ENCODE measurements around the gene BDP1. TPM values are rescaled to one million over a fixed set of nuclear protein-coding genes. Genes with fewer than 3 reads are reported as not detected.

The BDP1 gene
- total RNA-seq, 1 experiment from 2014 or later = 18.4 TPM

- no peak overlapping the region for H2AFZ ChIP-seq (ENCODE audit: low read length)
- peaks cover 40% of the 10 kb centered on the region for H3K79me2 ChIP-seq (ENCODE audit: low read length)
- intact Hi-C loops (cut with micrococcal nuclease) = no loop called here
- ChIA-PET CTCF (no interaction called here), POLR2A (ENCODE audit: unreplicated experiment) (no interaction called here)
- no peaks in the 10 kb centered on the region for H3K9me2 ChIP-seq (replicated peaks; ENCODE audit: low read length)
- H3K36me3 ChIP-seq (ENCODE audit: low read depth, low read length) = peaks cover 24% of the 10 kb centered on the region
- no peaks in the 10 kb centered on the region for H3K27me3 ChIP-seq (ENCODE audit: low read length)
- H3K9me3 ChIP-seq (ENCODE audit: low read length) = no peaks in the 10 kb centered on the region
- no peaks in the 10 kb centered on the region for H3F3A ChIP-seq (ENCODE audit: low read length, unreplicated experiment)
- no peak overlapping the region for H3K4me3 ChIP-seq (ENCODE audit: low read length)
- ATAC-seq = no peak
- H4K20me1 ChIP-seq (ENCODE audit: low read length) = peaks cover 19% of the 10 kb centered on the region
- H3K4me1 ChIP-seq (ENCODE audit: insufficient read depth, low read length) = peaks cover 3% of the 10 kb centered on the region; the same call in 1 of the 2 replicates
- DNase-seq = no peak
- H3K9ac ChIP-seq (ENCODE audit: low read length) = no peak overlapping the region
- TF ChIP-seq EZH2phosphoT487 (IDR thresholded peaks at IDR 0.05; ENCODE audit: borderline replicate concordance, low read length) = no peak
- no peak for TF ChIP-seq EZH2 (IDR thresholded peaks at IDR 0.05; ENCODE audit: low read length, unreplicated experiment)
- TF ChIP-seq, protein P1, sequence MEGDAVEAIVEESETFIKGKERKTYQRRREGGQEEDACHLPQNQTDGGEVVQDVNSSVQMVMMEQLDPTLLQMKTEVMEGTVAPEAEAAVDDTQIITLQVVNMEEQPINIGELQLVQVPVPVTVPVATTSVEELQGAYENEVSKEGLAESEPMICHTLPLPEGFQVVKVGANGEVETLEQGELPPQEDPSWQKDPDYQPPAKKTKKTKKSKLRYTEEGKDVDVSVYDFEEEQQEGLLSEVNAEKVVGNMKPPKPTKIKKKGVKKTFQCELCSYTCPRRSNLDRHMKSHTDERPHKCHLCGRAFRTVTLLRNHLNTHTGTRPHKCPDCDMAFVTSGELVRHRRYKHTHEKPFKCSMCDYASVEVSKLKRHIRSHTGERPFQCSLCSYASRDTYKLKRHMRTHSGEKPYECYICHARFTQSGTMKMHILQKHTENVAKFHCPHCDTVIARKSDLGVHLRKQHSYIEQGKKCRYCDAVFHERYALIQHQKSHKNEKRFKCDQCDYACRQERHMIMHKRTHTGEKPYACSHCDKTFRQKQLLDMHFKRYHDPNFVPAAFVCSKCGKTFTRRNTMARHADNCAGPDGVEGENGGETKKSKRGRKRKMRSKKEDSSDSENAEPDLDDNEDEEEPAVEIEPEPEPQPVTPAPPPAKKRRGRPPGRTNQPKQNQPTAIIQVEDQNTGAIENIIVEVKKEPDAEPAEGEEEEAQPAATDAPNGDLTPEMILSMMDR (conservative IDR thresholded peaks at IDR 0.05; ENCODE audit: low read depth, low read length) = no peak
- H3K4me2 ChIP-seq (ENCODE audit: low read length) = no peak overlapping the region
- BruUV-seq (replicated peaks) = no TSS peak
- H3K27ac ChIP-seq (ENCODE audit: low read length) = no peak overlapping the region
Measured at GRCh38 chr5:71460693-71461092, 5.2 kb downstream of the BDP1 start.

- DNase-seq = no peak
- Histone ChIP-seq H3K79me2 (ENCODE audit: low read length) (peaks cover 33% of the 10 kb centered on the region), H3K9me2 (replicated peaks; ENCODE audit: low read length) (no peaks in the 10 kb centered on the region), H2AFZ (ENCODE audit: low read length) (no peak overlapping the region), H3K36me3 (ENCODE audit: low read depth, low read length) (peaks cover 24% of the 10 kb centered on the region), H3K4me1 (ENCODE audit: insufficient read depth, low read length) (peaks cover 3% of the 10 kb centered on the region; the same call in 1 of the 2 replicates), H3K4me2 (ENCODE audit: low read length) (no peak overlapping the region), H3K9me3 (ENCODE audit: low read length) (no peaks in the 10 kb centered on the region), H3K4me3 (ENCODE audit: low read length) (no peak overlapping the region), H4K20me1 (ENCODE audit: low read length) (peaks cover 18% of the 10 kb centered on the region), H3K27me3 (ENCODE audit: low read length) (no peaks in the 10 kb centered on the region), H3K9ac (ENCODE audit: low read length) (no peak overlapping the region), H3K27ac (ENCODE audit: low read length) (no peak overlapping the region), H3F3A (ENCODE audit: low read length, unreplicated experiment) (no peaks in the 10 kb centered on the region)
- POLR2A ChIA-PET (ENCODE audit: unreplicated experiment) = no interaction called here
- CTCF ChIA-PET = no interaction called here
- ATAC-seq = no peak
- TF ChIP-seq EZH2phosphoT487 (IDR thresholded peaks at IDR 0.05; ENCODE audit: borderline replicate concordance, low read length) = no peak
- intact Hi-C loops (cut with micrococcal nuclease) = no loop called here
- no TSS peak for BruUV-seq (replicated peaks)
Measured at GRCh38 chr5:71461360-71461759, 5.9 kb downstream of the BDP1 start.

GRCh38 chr5:71471193-71471592 lies 15.7 kb downstream of the BDP1 start:
- Histone ChIP-seq H3K4me2 (ENCODE audit: low read length) (no peak overlapping the region), H3K36me3 (ENCODE audit: low read depth, low read length) (peaks cover 29% of the 10 kb centered on the region), H3K79me2 (ENCODE audit: low read length) (no peaks in the 10 kb centered on the region), H3K9ac (ENCODE audit: low read length) (no peak overlapping the region), H3K4me3 (ENCODE audit: low read length) (no peak overlapping the region), H4K20me1 (ENCODE audit: low read length) (no peaks in the 10 kb centered on the region), H3K27me3 (ENCODE audit: low read length) (no peaks in the 10 kb centered on the region), H2AFZ (ENCODE audit: low read length) (no peak overlapping the region), H3F3A (ENCODE audit: low read length, unreplicated experiment) (no peaks in the 10 kb centered on the region), H3K9me3 (ENCODE audit: low read length) (no peaks in the 10 kb centered on the region), H3K27ac (ENCODE audit: low read length) (no peak overlapping the region), H3K9me2 (replicated peaks; ENCODE audit: low read length) (no peaks in the 10 kb centered on the region), H3K4me1 (ENCODE audit: insufficient read depth, low read length) (peaks cover 9% of the 10 kb centered on the region; the same call in 1 of the 2 replicates)
- intact Hi-C loops (cut with micrococcal nuclease) = no loop called here
- ChIA-PET POLR2A (ENCODE audit: unreplicated experiment) (no interaction called here), CTCF (no interaction called here)
- ATAC-seq (no peak), DNase-seq (peak; percentile 31)
- no TSS peak for BruUV-seq (replicated peaks)
- TF ChIP-seq, protein P1 (conservative IDR thresholded peaks at IDR 0.05; ENCODE audit: low read depth, low read length) = no peak
- TF ChIP-seq EZH2phosphoT487 (IDR thresholded peaks at IDR 0.05; ENCODE audit: borderline replicate concordance, low read length) = no peak
- no peak for TF ChIP-seq EZH2 (IDR thresholded peaks at IDR 0.05; ENCODE audit: low read length, unreplicated experiment)
